Stimulated activated CD8-positive, alpha-beta memory T cell treated with anti-CD3 and anti-CD28 coated beads, Interleukin-4, amount 100 ng/mL, for 48 hours (primary cell): ENCODE measurements around the gene FRMD5.
"Not testable (repeated sequence)": the region's sequence is repeated elsewhere in the genome, so short reads cannot be mapped to it uniquely, and the experiment has no call there.

Experiments used
- DNase-seq: peaks from one replicate; pipeline ENCODE4 v3.0.0-alpha.2; 2020

The FRMD5 gene

DNA sequence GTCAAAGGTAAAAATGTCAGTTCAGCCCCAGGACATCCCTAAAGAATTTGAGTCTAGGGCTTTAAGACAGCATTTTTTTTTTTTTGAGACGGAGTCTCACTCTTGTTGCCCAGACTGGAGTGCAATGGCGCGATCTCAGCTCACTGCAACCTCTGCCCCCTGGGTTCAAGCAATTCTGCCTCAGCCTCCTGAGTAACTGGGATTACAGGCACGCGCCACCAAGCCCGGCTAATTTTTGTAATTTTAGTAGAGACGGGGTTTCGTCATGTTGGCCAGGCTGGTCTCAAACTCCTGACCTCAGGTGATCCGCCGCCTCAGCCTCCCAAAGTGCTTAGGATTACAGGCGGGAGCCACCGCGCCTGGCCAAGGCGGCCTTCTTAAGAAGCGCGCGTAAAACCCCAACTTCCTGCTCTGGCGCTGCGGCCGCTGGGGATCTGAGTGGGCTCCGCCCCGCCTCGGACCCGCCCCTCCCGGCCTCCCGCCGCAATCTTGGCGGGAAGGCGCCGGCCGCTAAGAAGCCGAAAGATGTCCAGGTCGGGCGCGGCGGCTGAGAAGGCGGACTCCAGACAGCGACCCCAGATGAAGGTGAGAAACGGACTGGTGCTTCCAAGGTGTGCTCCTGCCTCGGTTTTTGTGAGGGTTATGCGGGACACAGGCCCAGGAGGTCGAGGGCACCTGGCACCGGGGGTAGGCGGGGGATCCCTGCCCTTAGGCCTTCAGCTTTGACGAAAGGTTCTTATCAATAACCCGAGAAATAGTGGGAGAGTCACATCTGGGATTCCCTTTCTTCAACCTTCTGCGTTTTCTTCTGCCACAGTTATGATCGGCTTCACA is 368.3 kb downstream of the FRMD5 start, which contains the start of gene WDR76:
TSS of gene WDR76 (plus strand) at position 495 of the 834 bp plus-strand sequence. CDS start at position 526, 31 bp downstream.
- peak; percentile 90 for DNase-seq

DNA sequence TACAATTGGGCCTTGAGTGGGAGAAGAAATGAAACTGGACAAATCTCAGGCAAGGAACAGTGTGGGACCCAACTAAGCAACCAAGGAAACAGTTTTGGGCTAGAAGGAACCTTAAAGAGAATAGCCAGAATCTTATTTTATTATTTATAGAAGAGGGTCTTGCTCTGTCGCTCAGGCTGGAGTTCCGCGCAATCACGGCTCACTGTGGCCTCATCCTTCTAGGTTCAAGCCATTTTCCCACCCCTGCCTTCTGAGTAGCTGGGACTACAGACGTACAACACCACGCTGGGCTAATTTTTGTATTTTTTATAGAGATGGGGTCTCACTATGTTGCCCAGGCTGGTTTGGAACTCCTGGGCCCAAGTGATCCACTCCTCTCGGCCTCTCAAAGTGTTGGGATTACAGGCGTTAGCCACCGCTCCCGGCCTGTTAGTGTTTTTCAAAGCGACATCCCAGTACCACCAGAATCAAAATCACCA is 369.0 kb downstream of the FRMD5 start:
- no peak for DNase-seq

DNA sequence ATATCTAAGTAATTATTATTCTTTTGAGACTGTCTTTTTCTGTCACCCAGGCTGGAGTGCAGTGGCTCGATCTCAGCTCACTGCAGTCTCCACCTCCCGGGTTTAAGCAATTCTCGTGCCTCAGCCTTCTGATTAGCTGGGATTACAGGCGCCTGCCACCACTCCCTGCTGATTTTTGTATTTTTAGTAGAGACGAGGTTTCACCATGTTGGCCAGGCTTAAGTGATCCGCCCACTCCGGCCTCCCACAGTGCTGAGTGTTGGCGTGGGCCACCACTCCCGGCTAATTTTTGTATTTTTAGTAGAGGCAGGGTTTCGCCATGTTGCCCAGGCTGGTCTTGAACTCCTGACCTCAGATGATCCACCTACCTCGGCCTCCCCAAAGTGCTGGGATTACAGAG is 369.8 kb downstream of the FRMD5 start:
- not testable (repeated sequence) for DNase-seq

DNA sequence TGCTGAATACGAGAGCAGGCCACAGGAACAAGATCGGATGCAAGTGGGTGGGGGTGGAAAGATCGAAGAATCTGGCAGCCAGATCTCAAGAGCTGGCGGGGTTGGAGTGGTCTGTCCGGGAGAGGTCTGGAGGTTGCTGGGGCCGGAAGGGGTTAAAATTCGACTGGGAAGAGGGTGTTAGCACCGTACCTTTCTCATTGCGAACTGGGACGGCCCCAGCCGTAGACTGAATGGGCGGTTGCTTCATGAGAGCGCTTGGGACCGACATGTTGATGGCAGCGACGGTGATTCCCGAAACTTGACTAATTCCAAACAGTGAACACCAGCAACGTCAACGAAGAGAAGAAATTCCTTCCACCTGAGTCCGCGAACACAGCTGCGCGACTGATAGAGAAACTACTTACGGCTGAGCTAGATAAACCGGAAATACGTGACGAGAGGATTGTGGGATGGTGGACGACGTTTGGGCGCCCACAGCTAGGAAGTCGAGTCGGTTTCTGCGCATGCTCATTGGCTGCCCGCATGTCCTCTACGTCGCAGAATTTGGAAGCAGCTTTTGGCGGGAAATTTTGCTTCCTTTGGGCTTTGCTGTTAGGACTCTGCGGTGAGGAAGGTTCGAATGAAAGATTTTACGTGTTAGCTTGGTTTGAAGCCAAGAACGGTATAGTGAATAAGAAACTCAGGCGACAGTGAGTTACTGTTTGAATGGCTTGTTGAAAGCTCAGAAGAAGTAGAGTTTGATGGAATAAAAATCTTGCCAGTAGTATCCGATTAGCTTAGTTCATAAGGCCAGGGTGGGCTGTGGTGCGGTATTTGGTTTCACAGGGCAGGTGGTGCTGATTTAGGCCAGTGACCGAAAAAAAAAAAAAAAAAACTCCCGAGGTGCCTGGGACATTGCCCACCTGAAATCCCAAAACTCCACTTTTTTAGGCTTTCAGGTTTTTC is 370.5 kb downstream of the FRMD5 start, which contains the start of gene MFAP1:
TSS of gene MFAP1 (minus strand) at position 389 of the 945 bp plus-strand sequence. CDS start at position 268, 121 bp downstream.
- DNase-seq = peak; percentile 93

DNA sequence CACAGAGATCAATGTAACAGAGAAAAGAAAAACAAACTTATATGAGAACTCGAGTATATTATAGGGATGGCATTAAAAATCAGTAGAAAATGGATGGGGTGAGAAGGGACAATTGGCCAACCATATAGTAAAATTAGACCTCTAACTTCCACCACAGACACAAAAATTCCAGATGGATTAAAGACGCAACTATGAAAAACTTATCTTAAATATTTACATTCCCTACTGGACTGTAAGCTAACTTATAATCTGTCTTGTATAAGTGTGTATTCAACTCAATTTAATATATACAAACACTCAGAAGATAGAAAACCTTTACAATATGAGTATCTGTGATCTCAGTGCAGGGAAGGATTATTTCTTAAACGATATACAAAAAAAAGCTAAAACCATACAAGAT is 373.6 kb downstream of the FRMD5 start:
- no peak for DNase-seq
